SK-N-SH (cell line): ENCODE data around the gene PPHLN1. TPM values are rescaled to one million over a fixed set of nuclear protein-coding genes. Genes with fewer than 3 reads are reported as not detected.

Source experiments
- CTCF ChIA-PET: fragments of 300-600, 350-600 bp; formaldehyde crosslinking; extraction: SDS; loops from one replicate; lab custom pipeline; 2021; lab: Yijun Ruan, JAX
- POLR2A ChIA-PET: fragments of 350-600 bp; sonication (Branson Sonifier 250); formaldehyde crosslinking; extraction: SDS; loops from one replicate; lab custom pipeline; 2020; ENCODE audit warnings: antibody characterized with exemption, inconsistent platforms; lab: Yijun Ruan, JAX
- DNase-seq: peaks from one replicate; pipeline ENCODE4 v3.0.0; 2012
- H2AFZ ChIP-seq: fragments of 200-600 bp; sonication (generic); 2 replicates; pipeline ENCODE4 v1.8.1; 2016; ENCODE audit warnings: antibody characterized with exemption, mild to moderate bottlenecking, low read depth
- H3F3A ChIP-seq: fragments of 200-600 bp; sonication (generic); replicated peaks from 2 replicates; pipeline ENCODE3; 2016; ENCODE audit warnings: antibody characterized with exemption, mild to moderate bottlenecking; ENCODE audit not compliant: insufficient read depth
- H3K27ac ChIP-seq, 2 experiments: fragments of 200-500 bp in 1 of 2; fragments of 200-600 bp in 1 of 2; sonication (Bioruptor generic) in 1 of 2; sonication (generic), shearing (Covaris generic) in 1 of 2; 2 replicates each; pipeline versions ENCODE4 v1.5.1 to v1.6.1; 2014 to 2016; ENCODE audit warnings: low read depth in 2 of 2, inconsistent platforms in 1 of 2, low read length in 1 of 2, mild to moderate bottlenecking in 1 of 2, mixed read lengths in 1 of 2
- H3K27me3 ChIP-seq: fragments of 200-600 bp; sonication (generic), shearing (Covaris generic); 2 replicates; pipeline ENCODE4 v1.6.1; 2016; ENCODE audit warnings: mixed run types; ENCODE audit not compliant: insufficient read depth
- H3K36me3 ChIP-seq, 2 experiments: fragments of 200-500 bp in 1 of 2; fragments of 200-600 bp in 1 of 2; sonication (Bioruptor generic) in 1 of 2; sonication (generic) in 1 of 2; replicated peaks in 1 of 2; 2 replicates each; pipeline versions ENCODE3 to v1.5.1; 2014 to 2016; ENCODE audit warnings: low read length in 1 of 2, mild to moderate bottlenecking in 1 of 2; ENCODE audit not compliant: insufficient read depth in 2 of 2, control insufficient read depth in 1 of 2
- H3K4me1 ChIP-seq, 2 experiments: fragments of 200-500 bp in 1 of 2; fragments of 200-600 bp in 1 of 2; sonication (Bioruptor generic) in 1 of 2; sonication (generic), shearing (Covaris generic) in 1 of 2; 2 replicates each; pipeline versions ENCODE4 v1.5.1 to v1.6.1; 2014 to 2016; ENCODE audit warnings: low read depth in 1 of 2, low read length in 1 of 2, mixed run types in 1 of 2; ENCODE audit not compliant: insufficient read depth in 2 of 2, control insufficient read depth in 1 of 2
- H3K4me2 ChIP-seq: fragments of 200-600 bp; sonication (generic), shearing (Covaris generic); 2 replicates; pipeline ENCODE4 v1.6.1; 2017; ENCODE audit warnings: mixed run types
- H3K4me3 ChIP-seq, 2 experiments: fragments of 200-500 bp in 1 of 2; fragments of 200-600 bp in 1 of 2; sonication (Bioruptor generic) in 1 of 2; sonication (generic), shearing (Covaris generic) in 1 of 2; 2 replicates each; pipeline versions ENCODE4 v1.5.1 to v1.8.1; 2014 to 2016; ENCODE audit warnings: low read depth in 2 of 2, inconsistent platforms in 1 of 2, low read length in 1 of 2, mild to moderate bottlenecking in 1 of 2, mixed read lengths in 1 of 2, moderate library complexity in 1 of 2
- H3K79me2 ChIP-seq: fragments of 200-600 bp; sonication (generic); 2 replicates; pipeline ENCODE4 v1.8.1; 2017; ENCODE audit warnings: mild to moderate bottlenecking; ENCODE audit not compliant: insufficient read depth
- H3K9ac ChIP-seq: fragments of 200-600 bp; sonication (generic); 2 replicates; pipeline ENCODE4 v1.6.1; 2017; ENCODE audit warnings: mixed run types
- H3K9me2 ChIP-seq: fragments of 200-600 bp; sonication (generic); 2 replicates; pipeline ENCODE4 v1.6.1; 2017; ENCODE audit warnings: mixed run types
- H3K9me3 ChIP-seq: fragments of 200-600 bp; sonication (generic); 2 replicates; pipeline ENCODE4 v1.6.1; 2017; ENCODE audit warnings: mixed run types, mild to moderate bottlenecking, moderate library complexity
- H4K20me1 ChIP-seq: fragments of 200-600 bp; sonication (generic); 2 replicates; pipeline ENCODE4 v1.6.1; 2017; ENCODE audit warnings: mild to moderate bottlenecking, mixed run types; ENCODE audit not compliant: insufficient read depth
- CTCF ChIP-seq: fragments of 200-600 bp; sonication (generic); IDR thresholded peaks from 2 replicates; pipeline ENCODE4 v1.6.1; 2017; ENCODE audit warnings: antibody characterized with exemption, mild to moderate bottlenecking, moderate library complexity
- ELF1 ChIP-seq: IDR thresholded peaks from 2 replicates; pipeline ENCODE4 v1.4.0; 2012
- EP300 ChIP-seq, 2 experiments: IDR thresholded peaks; 2 replicates each; pipeline versions ENCODE4 v1.4.0 to v1.6.1; 2012; ENCODE audit warnings: borderline replicate concordance in 1 of 2, low read depth in 1 of 2, low read length in 1 of 2
- EZH2phosphoT487 ChIP-seq: fragments of 200-600 bp; sonication (generic); IDR thresholded peaks from 2 replicates; pipeline ENCODE4 v1.6.1; 2017; ENCODE audit warnings: low read depth, mixed run types, mild to moderate bottlenecking, antibody characterized with exemption, moderate library complexity, borderline replicate concordance
- FOSL2 ChIP-seq: IDR thresholded peaks from 2 replicates; pipeline ENCODE4 v1.4.0; 2012; ENCODE audit warnings: low read depth, mild to moderate bottlenecking, moderate library complexity, borderline replicate concordance
- FOXJ3 ChIP-seq: sonication (generic); formaldehyde crosslinking; IDR thresholded peaks from 2 replicates; pipeline ENCODE4 v1.5.1; 2020; ENCODE audit warnings: mild to moderate bottlenecking, missing genetic modification reagents
- FOXM1 ChIP-seq: IDR thresholded peaks from 2 replicates; pipeline ENCODE4 v1.4.0; 2012; ENCODE audit warnings: low read depth, mild to moderate bottlenecking
- IRF3 ChIP-seq: fragments of 150-350 bp; IDR thresholded peaks from 2 replicates; pipeline ENCODE4 v1.6.1; 2016; ENCODE audit warnings: mild to moderate bottlenecking, low read depth, low read length
- JUND ChIP-seq: IDR thresholded peaks from 2 replicates; pipeline ENCODE4 v1.4.0; 2012
- MXI1 ChIP-seq: IDR thresholded peaks from 2 replicates; pipeline ENCODE4 v1.6.1; 2012; ENCODE audit warnings: mild to moderate bottlenecking, low read depth, low read length, improper control_type of control experiment
- RXRA ChIP-seq: IDR thresholded peaks from 2 replicates; pipeline ENCODE4 v1.4.0; 2012; ENCODE audit warnings: low read depth, mild to moderate bottlenecking, borderline replicate concordance
- WGBS: methylation state at CpG from one replicate; pipeline ENCODE4 v1.1.6; 2017; ENCODE audit warnings: low lambda C conversion rate; 5-methylcytosine and 5-hydroxymethylcytosine counted together
- polyA plus RNA-seq, 3 experiments: library from polyadenylated mRNA; depleted of rRNA; stranded (reverse); fragments of >200 nt; gene quantifications; 2 replicates each; pipeline ENCODE4 v1.2.3, GENCODE V29; 2012
- TF ChIP-seq, protein P1 (sequence below): IDR thresholded peaks from 2 replicates; pipeline ENCODE4 v1.4.0; 2012; ENCODE audit warnings: low read depth, borderline replicate concordance
- TF ChIP-seq, protein P2 (sequence below): IDR thresholded peaks from 2 replicates; pipeline ENCODE4 v1.6.1; 2012; ENCODE audit warnings: mild to moderate bottlenecking, low read depth, low read length, moderate library complexity

PPHLN1 gene
- polyA plus RNA-seq, 1 of the 3 experiments (the other 2 are of a cell fraction) = 55.4 TPM

- 63% methylated on average over 3 of the region's 3 CpGs for WGBS
These were observed 143.0 kb downstream of the PPHLN1 start for GRCh38 chr12:42468921-42469320.

GRCh38 chr12:42469355-42470175, 143.6 kb downstream of the PPHLN1 start:
- Histone ChIP-seq H3K27me3 (no peaks in the 10 kb centered on the region), H3K9ac (no peak overlapping the region), H3K9me2 (no peaks in the 10 kb centered on the region), H3K4me1 (peaks cover 0 to 6% of the 10 kb centered on the region in 2 experiments; a peak in 2 of 4 replicates), H3K36me3 (no peaks in the 10 kb centered on the region), H4K20me1 (no peaks in the 10 kb centered on the region), H3K27ac (no peak overlapping the region), H3F3A (no peaks in the 10 kb centered on the region), H3K4me3 (no peak overlapping the region), H2AFZ (no peak overlapping the region), H3K4me2 (no peak overlapping the region), H3K9me3 (no peaks in the 10 kb centered on the region), H3K79me2 (no peaks in the 10 kb centered on the region)
- CTCF ChIA-PET = interaction anchor here (1.6 to 7.8 kb wide), 4 partner anchors 13 to 812 kb away, joined by 4 to 41 read pairs (median 4); no protein-coding TSS in a partner anchor
- WGBS = 82% methylated on average over 7 of the region's 7 CpGs
- DNase-seq = no peak
- no peak for TF ChIP-seq RXRA
- no peak for TF ChIP-seq EP300 (IDR thresholded peaks at IDR 0.05; ENCODE audit: borderline replicate concordance in 1 of 2, low read depth in 1 of 2, low read length in 1 of 2)
- no peak for TF ChIP-seq IRF3
- TF ChIP-seq FOXJ3 (CRISPR knock-in tag) = no peak
- TF ChIP-seq ELF1 = no peak
- TF ChIP-seq, protein P1, sequence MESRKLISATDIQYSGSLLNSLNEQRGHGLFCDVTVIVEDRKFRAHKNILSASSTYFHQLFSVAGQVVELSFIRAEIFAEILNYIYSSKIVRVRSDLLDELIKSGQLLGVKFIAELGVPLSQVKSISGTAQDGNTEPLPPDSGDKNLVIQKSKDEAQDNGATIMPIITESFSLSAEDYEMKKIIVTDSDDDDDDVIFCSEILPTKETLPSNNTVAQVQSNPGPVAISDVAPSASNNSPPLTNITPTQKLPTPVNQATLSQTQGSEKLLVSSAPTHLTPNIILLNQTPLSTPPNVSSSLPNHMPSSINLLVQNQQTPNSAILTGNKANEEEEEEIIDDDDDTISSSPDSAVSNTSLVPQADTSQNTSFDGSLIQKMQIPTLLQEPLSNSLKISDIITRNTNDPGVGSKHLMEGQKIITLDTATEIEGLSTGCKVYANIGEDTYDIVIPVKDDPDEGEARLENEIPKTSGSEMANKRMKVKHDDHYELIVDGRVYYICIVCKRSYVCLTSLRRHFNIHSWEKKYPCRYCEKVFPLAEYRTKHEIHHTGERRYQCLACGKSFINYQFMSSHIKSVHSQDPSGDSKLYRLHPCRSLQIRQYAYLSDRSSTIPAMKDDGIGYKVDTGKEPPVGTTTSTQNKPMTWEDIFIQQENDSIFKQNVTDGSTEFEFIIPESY = no peak
- no peak for TF ChIP-seq JUND
- no peak for TF ChIP-seq MXI1
- TF ChIP-seq FOSL2 = no peak
- no peak for TF ChIP-seq FOXM1
- TF ChIP-seq, protein P2, sequence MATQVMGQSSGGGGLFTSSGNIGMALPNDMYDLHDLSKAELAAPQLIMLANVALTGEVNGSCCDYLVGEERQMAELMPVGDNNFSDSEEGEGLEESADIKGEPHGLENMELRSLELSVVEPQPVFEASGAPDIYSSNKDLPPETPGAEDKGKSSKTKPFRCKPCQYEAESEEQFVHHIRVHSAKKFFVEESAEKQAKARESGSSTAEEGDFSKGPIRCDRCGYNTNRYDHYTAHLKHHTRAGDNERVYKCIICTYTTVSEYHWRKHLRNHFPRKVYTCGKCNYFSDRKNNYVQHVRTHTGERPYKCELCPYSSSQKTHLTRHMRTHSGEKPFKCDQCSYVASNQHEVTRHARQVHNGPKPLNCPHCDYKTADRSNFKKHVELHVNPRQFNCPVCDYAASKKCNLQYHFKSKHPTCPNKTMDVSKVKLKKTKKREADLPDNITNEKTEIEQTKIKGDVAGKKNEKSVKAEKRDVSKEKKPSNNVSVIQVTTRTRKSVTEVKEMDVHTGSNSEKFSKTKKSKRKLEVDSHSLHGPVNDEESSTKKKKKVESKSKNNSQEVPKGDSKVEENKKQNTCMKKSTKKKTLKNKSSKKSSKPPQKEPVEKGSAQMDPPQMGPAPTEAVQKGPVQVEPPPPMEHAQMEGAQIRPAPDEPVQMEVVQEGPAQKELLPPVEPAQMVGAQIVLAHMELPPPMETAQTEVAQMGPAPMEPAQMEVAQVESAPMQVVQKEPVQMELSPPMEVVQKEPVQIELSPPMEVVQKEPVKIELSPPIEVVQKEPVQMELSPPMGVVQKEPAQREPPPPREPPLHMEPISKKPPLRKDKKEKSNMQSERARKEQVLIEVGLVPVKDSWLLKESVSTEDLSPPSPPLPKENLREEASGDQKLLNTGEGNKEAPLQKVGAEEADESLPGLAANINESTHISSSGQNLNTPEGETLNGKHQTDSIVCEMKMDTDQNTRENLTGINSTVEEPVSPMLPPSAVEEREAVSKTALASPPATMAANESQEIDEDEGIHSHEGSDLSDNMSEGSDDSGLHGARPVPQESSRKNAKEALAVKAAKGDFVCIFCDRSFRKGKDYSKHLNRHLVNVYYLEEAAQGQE = no peak
- POLR2A ChIA-PET = no interaction called here

More at GRCh38 chr12:42468921-42469320, 143.0 kb downstream of the PPHLN1 start:
- CTCF ChIA-PET = interaction anchor here (1.6 to 7.8 kb wide), 4 partner anchors 14 to 813 kb away, joined by 4 to 41 read pairs (median 4); no protein-coding TSS in a partner anchor
- Histone ChIP-seq H3K36me3 (no peaks in the 10 kb centered on the region), H3K9me3 (no peaks in the 10 kb centered on the region), H3K27me3 (no peaks in the 10 kb centered on the region), H3K4me3 (no peak overlapping the region), H3K79me2 (no peaks in the 10 kb centered on the region), H3K9ac (no peak overlapping the region), H3K4me2 (no peak overlapping the region), H3F3A (no peaks in the 10 kb centered on the region), H3K9me2 (no peaks in the 10 kb centered on the region), H3K27ac (no peak overlapping the region), H2AFZ (no peak overlapping the region), H3K4me1 (peaks cover 0 to 6% of the 10 kb centered on the region in 2 experiments; a peak in 2 of 4 replicates), H4K20me1 (no peaks in the 10 kb centered on the region)
- DNase-seq = no peak
- TF ChIP-seq CTCF (no peak), EZH2phosphoT487 (no peak)
- POLR2A ChIA-PET = no interaction called here
